Activated CD8-positive, alpha-beta memory T cell treated with anti-CD3 and anti-CD28 coated beads, Interleukin-2, amount 10 ng/mL, durations not matched to agents 7 days and 5 days (primary cell): ENCODE results near the gene RGS21. TPM values are rescaled to one million over a fixed set of nuclear protein-coding genes. Genes with fewer than 3 reads are reported as not detected.
"Not testable (repeated sequence)": the region's sequence is repeated elsewhere in the genome, so short reads cannot be mapped to it uniquely, and the experiment has no call there.

Experiments used
- ATAC-seq: fragments of 150-1000 bp; cut with Tn5 transposase; one replicate; pipeline ENCODE4 v1.10.0; 2021; ENCODE audit warnings: moderate library complexity
- CTCF ChIA-PET: fragments of 350-600 bp; sonication (Branson Sonifier 250); formaldehyde crosslinking; loops from one replicate; lab custom pipeline; 2021; ENCODE audit warnings: antibody characterized with exemption; lab: Charles Lee
- DNase-seq: peaks from one replicate; pipeline ENCODE4 v3.0.0-alpha.2; 2020
- H3K27ac Mint-ChIP-seq: one replicate; pipeline ENCODE4 v1.8.0; 2021; ENCODE audit warnings: mild to moderate bottlenecking, mixed read lengths
- H3K27me3 Mint-ChIP-seq: one replicate; pipeline ENCODE4 v1.8.0; 2021; ENCODE audit warnings: mixed read lengths
- H3K36me3 Mint-ChIP-seq: one replicate; pipeline ENCODE4 v1.8.0; 2021; ENCODE audit warnings: mild to moderate bottlenecking, mixed read lengths
- H3K4me1 Mint-ChIP-seq: one replicate; pipeline ENCODE4 v1.8.0; 2021; ENCODE audit warnings: mixed read lengths
- H3K4me3 Mint-ChIP-seq: one replicate; pipeline ENCODE4 v1.8.0; 2021; ENCODE audit warnings: mild to moderate bottlenecking, moderate library complexity, mixed read lengths
- H3K9me3 Mint-ChIP-seq: one replicate; pipeline ENCODE4 v1.8.0; 2022; ENCODE audit warnings: low read depth, mixed read lengths
- total RNA-seq, 2 experiments: library from RNA; stranded (reverse); gene quantifications; one replicate each; pipeline ENCODE4 v1.2.3, GENCODE V29; 2021

RGS21 gene
- not detected for total RNA-seq

DNA sequence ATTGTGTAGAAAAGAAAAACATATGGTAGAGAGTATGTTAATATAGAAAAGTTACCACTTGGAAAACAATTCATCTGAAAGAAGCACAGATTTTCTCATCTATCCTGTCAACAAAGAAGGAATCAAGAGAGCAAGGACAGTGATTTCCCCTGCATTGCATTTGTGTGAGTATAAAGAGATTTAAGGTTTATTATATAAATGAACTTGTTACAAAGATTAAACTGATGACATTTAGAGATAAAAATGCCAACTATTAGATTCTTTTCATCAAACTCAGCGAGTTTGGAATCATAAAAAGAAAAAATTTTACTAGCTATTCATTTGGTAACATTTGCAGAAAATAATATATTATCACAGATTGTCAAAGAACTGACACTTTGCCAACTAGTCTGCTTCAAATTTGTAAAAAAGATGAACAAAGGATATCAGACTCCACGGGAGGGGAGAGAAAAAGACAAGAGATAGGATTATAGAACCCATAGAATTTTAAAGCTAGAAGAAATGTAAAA lies at the start of gene RGS21:
Gene RGS21 (plus strand): TSS at position 51 of the 509 bp plus-strand sequence. CDS start 26,045 bp downstream, outside the sequence.
- ATAC-seq (no peak), DNase-seq (no peak)
- Mint-ChIP-seq H3K9me3 (no peaks in the 10 kb centered on the region), H3K36me3 (no peaks in the 10 kb centered on the region), H3K27me3 (no peaks in the 10 kb centered on the region), H3K4me1 (no peaks in the 10 kb centered on the region), H3K27ac (no peak within 1 kb of the TSS), H3K4me3 (no peak within 1 kb of the TSS)
- CTCF ChIA-PET: no interaction called here

GRCh38 chr1:192268468-192269052 lies 48.2 kb upstream of the RGS21 start:
- no peak overlapping the region for H3K27ac Mint-ChIP-seq
- no peak for ATAC-seq
- H3K27me3 Mint-ChIP-seq: no peaks in the 10 kb centered on the region
- H3K36me3 Mint-ChIP-seq: no peaks in the 10 kb centered on the region
- no peaks in the 10 kb centered on the region for H3K4me1 Mint-ChIP-seq
- no peaks in the 10 kb centered on the region for H3K9me3 Mint-ChIP-seq
- CTCF ChIA-PET: no interaction called here
- DNase-seq: no peak
- no peak overlapping the region for H3K4me3 Mint-ChIP-seq

DNA sequence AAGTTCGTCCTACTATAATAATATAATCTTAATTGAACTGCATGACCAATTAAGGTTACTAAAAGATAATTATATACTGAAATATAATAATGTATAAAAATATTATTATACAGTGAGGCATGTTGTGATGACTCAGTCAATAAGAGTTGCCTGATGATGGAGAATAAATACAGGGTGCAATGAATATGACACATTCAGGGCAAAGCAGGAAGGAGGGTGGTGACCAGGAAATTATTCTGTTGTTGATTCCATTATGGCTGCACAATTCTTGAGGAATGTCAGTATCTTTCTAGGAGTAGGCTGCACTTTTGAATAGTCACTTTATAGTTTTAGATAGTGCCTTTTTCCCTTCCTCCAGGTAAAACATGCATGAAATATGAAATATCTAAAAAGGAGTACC lies 46.4 kb upstream of the RGS21 start:
- no peak for ATAC-seq
- H3K36me3 Mint-ChIP-seq: no peaks in the 10 kb centered on the region
- H3K9me3 Mint-ChIP-seq: no peaks in the 10 kb centered on the region
- no peak for DNase-seq
- CTCF ChIA-PET: no interaction called here
- no peak overlapping the region for H3K27ac Mint-ChIP-seq
- H3K4me3 Mint-ChIP-seq: no peak overlapping the region
- H3K27me3 Mint-ChIP-seq: no peaks in the 10 kb centered on the region
- H3K4me1 Mint-ChIP-seq: no peaks in the 10 kb centered on the region

DNA sequence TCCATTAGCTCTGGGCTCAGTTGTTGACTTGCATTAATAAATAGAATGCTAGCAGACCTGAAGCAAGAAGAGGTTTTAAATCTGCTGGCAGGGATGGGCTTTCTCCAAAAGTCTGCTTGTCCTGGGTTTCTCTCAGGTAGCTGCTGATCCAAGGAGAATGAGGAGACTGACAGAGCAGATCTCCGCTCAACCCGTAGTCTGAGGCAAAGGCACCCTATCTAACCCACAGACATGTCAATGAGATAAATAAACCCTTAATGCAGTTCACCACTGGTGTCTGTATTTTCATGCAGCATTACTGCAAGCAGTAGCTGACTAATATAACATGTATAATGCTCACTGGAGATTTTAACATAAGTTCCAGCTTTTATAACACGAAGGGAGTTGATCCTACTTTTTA lies 44.1 kb upstream of the RGS21 start:
- Mint-ChIP-seq H3K9me3 (no peaks in the 10 kb centered on the region), H3K27me3 (no peaks in the 10 kb centered on the region), H3K27ac (no peak overlapping the region), H3K36me3 (no peaks in the 10 kb centered on the region), H3K4me1 (no peaks in the 10 kb centered on the region), H3K4me3 (no peak overlapping the region)
- DNase-seq (no peak), ATAC-seq (no peak)
- CTCF ChIA-PET: no interaction called here

DNA sequence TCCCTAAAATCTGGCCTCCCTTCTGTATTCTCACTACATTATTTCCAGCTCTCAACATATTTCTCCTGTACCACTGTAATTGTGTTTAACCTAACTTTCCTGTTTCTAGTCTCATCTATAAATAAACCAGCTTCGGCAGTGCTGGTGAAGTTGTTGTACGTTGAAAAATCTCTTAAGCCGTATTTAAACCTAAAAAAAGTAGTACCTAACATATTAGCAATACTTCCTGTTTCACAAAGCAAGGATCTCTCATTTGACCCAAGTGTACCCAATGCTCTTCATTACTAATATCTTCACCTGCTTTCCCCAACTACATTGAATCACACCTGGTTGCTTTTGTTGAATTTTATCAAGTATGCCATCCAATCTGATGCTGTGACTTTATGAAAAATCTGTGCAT lies 42.2 kb upstream of the RGS21 start:
- no peak overlapping the region for H3K4me3 Mint-ChIP-seq
- no peaks in the 10 kb centered on the region for H3K9me3 Mint-ChIP-seq
- CTCF ChIA-PET: no interaction called here
- H3K4me1 Mint-ChIP-seq: no peaks in the 10 kb centered on the region
- no peak for DNase-seq
- H3K27me3 Mint-ChIP-seq: no peaks in the 10 kb centered on the region
- H3K27ac Mint-ChIP-seq: no peak overlapping the region
- no peak for ATAC-seq
- no peaks in the 10 kb centered on the region for H3K36me3 Mint-ChIP-seq

GRCh38 chr1:192277635-192278034 lies 39.2 kb upstream of the RGS21 start:
- no peak for DNase-seq
- Mint-ChIP-seq H3K27me3 (no peaks in the 10 kb centered on the region), H3K4me1 (no peaks in the 10 kb centered on the region), H3K36me3 (no peaks in the 10 kb centered on the region), H3K9me3 (no peaks in the 10 kb centered on the region), H3K27ac (no peak overlapping the region), H3K4me3 (no peak overlapping the region)
- no peak for ATAC-seq
- CTCF ChIA-PET: no interaction called here

- H3K4me3 Mint-ChIP-seq: no peak overlapping the region
- no peaks in the 10 kb centered on the region for H3K9me3 Mint-ChIP-seq
- no peaks in the 10 kb centered on the region for H3K36me3 Mint-ChIP-seq
- DNase-seq: no peak
- no peak overlapping the region for H3K27ac Mint-ChIP-seq
- CTCF ChIA-PET: no interaction called here
- ATAC-seq: no peak
- H3K27me3 Mint-ChIP-seq: no peaks in the 10 kb centered on the region
- H3K4me1 Mint-ChIP-seq: no peaks in the 10 kb centered on the region
Measured at GRCh38 chr1:192284927-192285326, 31.9 kb upstream of the RGS21 start.

- no peaks in the 10 kb centered on the region for H3K4me1 Mint-ChIP-seq
- no peak overlapping the region for H3K4me3 Mint-ChIP-seq
- H3K27me3 Mint-ChIP-seq: no peaks in the 10 kb centered on the region
- no peak for DNase-seq
- CTCF ChIA-PET: no interaction called here
- H3K36me3 Mint-ChIP-seq: no peaks in the 10 kb centered on the region
- no peak for ATAC-seq
- H3K27ac Mint-ChIP-seq: no peak overlapping the region
- peaks cover 3% of the 10 kb centered on the region for H3K9me3 Mint-ChIP-seq
Measured at GRCh38 chr1:192303029-192303428, 13.8 kb upstream of the RGS21 start.

GRCh38 chr1:192308314-192308713 lies 8.5 kb upstream of the RGS21 start:
- H3K4me1 Mint-ChIP-seq, H3K9me3 Mint-ChIP-seq, H3K27ac Mint-ChIP-seq, ATAC-seq, CTCF ChIA-PET, H3K36me3 Mint-ChIP-seq, DNase-seq, H3K27me3 Mint-ChIP-seq, H3K4me3 Mint-ChIP-seq: not testable (repeated sequence)

DNA sequence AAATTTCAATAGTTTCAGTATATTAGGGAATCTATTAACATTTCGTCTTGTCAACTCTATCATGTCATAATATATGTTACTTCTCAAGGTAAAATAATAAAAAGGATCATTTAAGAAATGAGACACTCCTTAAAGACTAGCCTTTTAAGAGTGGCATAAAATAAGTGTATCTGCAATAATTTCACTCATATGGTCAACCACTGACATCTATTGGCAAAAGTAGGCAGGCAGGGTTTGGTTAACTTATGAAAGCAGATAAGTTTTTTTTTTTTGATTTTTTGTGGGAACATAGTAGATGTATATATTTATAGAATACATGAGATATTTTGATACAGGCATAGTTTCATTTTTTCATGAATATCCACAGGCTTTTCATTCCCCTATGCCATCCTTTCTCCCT lies 5.5 kb upstream of the RGS21 start:
- no peak overlapping the region for H3K27ac Mint-ChIP-seq
- H3K4me3 Mint-ChIP-seq: no peak overlapping the region
- no peak for ATAC-seq
- H3K4me1 Mint-ChIP-seq: no peaks in the 10 kb centered on the region
- H3K27me3 Mint-ChIP-seq: no peaks in the 10 kb centered on the region
- CTCF ChIA-PET: no interaction called here
- no peaks in the 10 kb centered on the region for H3K36me3 Mint-ChIP-seq
- H3K9me3 Mint-ChIP-seq: peaks cover 4% of the 10 kb centered on the region
- no peak for DNase-seq

- Mint-ChIP-seq H3K9me3 (no peaks in the 10 kb centered on the region), H3K27me3 (no peaks in the 10 kb centered on the region), H3K4me3 (no peak overlapping the region), H3K36me3 (no peaks in the 10 kb centered on the region), H3K27ac (no peak overlapping the region), H3K4me1 (no peaks in the 10 kb centered on the region)
- CTCF ChIA-PET: no interaction called here
- ATAC-seq (no peak), DNase-seq (no peak)
Measured at GRCh38 chr1:192327997-192328396, 11.2 kb downstream of the RGS21 start.

GRCh38 chr1:192342842-192343241 lies 26.1 kb downstream of the RGS21 start:
- CTCF ChIA-PET: no interaction called here
- no peaks in the 10 kb centered on the region for H3K36me3 Mint-ChIP-seq
- no peak overlapping the region for H3K4me3 Mint-ChIP-seq
- H3K27ac Mint-ChIP-seq: no peak overlapping the region
- DNase-seq (no peak), ATAC-seq (no peak)
- H3K27me3 Mint-ChIP-seq: no peaks in the 10 kb centered on the region
- H3K9me3 Mint-ChIP-seq: no peaks in the 10 kb centered on the region
- H3K4me1 Mint-ChIP-seq: no peaks in the 10 kb centered on the region

GRCh38 chr1:192343344-192343743 lies 26.6 kb downstream of the RGS21 start:
- DNase-seq (no peak), ATAC-seq (no peak)
- no peaks in the 10 kb centered on the region for H3K4me1 Mint-ChIP-seq
- CTCF ChIA-PET: no interaction called here
- H3K27ac Mint-ChIP-seq: no peak overlapping the region
- H3K27me3 Mint-ChIP-seq: no peaks in the 10 kb centered on the region
- H3K36me3 Mint-ChIP-seq: no peaks in the 10 kb centered on the region
- H3K4me3 Mint-ChIP-seq: no peak overlapping the region
- H3K9me3 Mint-ChIP-seq: no peaks in the 10 kb centered on the region

- Mint-ChIP-seq H3K36me3 (no peaks in the 10 kb centered on the region), H3K27me3 (no peaks in the 10 kb centered on the region), H3K4me3 (no peak overlapping the region), H3K27ac (no peak overlapping the region), H3K9me3 (no peaks in the 10 kb centered on the region), H3K4me1 (no peaks in the 10 kb centered on the region)
- ATAC-seq (no peak), DNase-seq (no peak)
- CTCF ChIA-PET: no interaction called here
Measured at GRCh38 chr1:192349314-192349713, 32.5 kb downstream of the RGS21 start.

GRCh38 chr1:192350356-192350755 lies 33.6 kb downstream of the RGS21 start:
- no peak for ATAC-seq

More at GRCh38 chr1:192350356-192350755, 33.6 kb downstream of the RGS21 start:
- Mint-ChIP-seq H3K4me3 (no peak overlapping the region), H3K27ac (no peak overlapping the region), H3K36me3 (no peaks in the 10 kb centered on the region), H3K4me1 (no peaks in the 10 kb centered on the region), H3K27me3 (no peaks in the 10 kb centered on the region), H3K9me3 (no peaks in the 10 kb centered on the region)
- CTCF ChIA-PET: no interaction called here
- DNase-seq: no peak
